Ovary (tissue), 3 donors: ENCODE measurements around the gene ACRV1.

Source experiments
- CTCF ChIP-seq, 3 donors: fragments of 450-650 bp in 2 of 3; fragments of 200-600 bp in 1 of 3; IDR thresholded peaks; one replicate each; pipeline versions ENCODE4 v1.5.1 to v1.8.0; 2016 to 2022; ENCODE audit warnings: antibody characterized with exemption in 3 of 3, mild to moderate bottlenecking in 1 of 3
- POLR2A ChIP-seq: fragments of 450-650 bp; IDR thresholded peaks from one replicate; pipeline ENCODE4 v1.6.1; 2017; ENCODE audit warnings: antibody characterized with exemption, mild to moderate bottlenecking, moderate library complexity
- donor health status: DM: no; HTN: no; CAD: no.

DNA sequence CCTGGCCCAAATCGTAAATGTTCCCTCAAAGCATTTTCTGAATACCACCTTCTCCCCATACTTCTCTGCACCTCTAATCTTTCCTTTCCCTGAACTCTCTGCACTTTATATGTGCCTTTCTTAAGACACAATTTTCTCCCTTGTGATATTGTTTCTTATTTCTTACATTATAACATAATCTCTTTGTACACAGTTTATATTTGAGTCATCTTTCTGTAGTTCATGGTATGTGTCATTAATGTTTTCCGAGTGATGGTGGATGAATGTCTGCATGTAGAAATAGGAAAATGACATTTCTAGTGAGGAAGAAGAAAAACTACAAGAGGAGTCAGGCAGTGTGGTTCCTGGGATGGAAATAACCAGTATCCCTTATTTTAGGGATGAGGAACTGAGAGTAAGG lies 5.5 kb downstream of the ACRV1 start:
- no peak for TF ChIP-seq POLR2A
- no peak for TF ChIP-seq CTCF (IDR thresholded peaks at IDR 0.05)
